HG03469 (cell line): Measurements from ENCODE around the gene SYS1.

ENCODE experiments used
- ATAC-seq: cut with Tn5 transposase; IDR thresholded peaks from one replicate; pipeline ENCODE4 v1.9.1; 2021; ENCODE audit warnings: mild to moderate bottlenecking, moderate library complexity, moderate number of reproducible peaks; ENCODE audit not compliant: unreplicated experiment

The SYS1 gene

GRCh38 chr20:45374966-45375365, 12.0 kb downstream of the SYS1 start:
- no peak for ATAC-seq

DNA sequence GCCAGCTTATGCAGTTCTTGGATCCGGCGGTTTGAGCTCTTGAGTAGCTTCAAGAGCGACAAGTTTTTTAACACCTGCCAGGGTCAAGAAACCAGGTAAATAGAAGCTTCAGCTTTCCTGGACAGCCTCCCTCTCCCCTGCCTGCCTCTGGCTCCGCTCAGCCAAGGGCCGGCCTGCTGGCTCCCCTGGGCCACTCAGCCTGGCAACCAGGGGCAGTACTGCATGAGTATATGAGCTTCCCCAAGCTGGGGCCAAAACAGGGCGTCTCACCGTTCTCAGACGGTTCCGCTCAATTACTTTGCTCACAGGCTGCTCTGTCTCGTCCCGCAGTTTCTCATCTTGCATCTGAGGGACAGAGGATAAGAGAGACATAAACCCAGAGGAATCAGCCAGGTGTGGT, 14.3 kb downstream of the SYS1 start:
- ATAC-seq = no peak

GRCh38 chr20:45378191-45378590, 15.2 kb downstream of the SYS1 start, which contains the start of gene TP53TG5:
TSS of gene TP53TG5 (minus strand) at chr20:45378325. CDS start at chr20:45378236, 89 bp downstream.
- ATAC-seq = no peak

- ATAC-seq = no peak
Measured at GRCh38 chr20:45387274-45387673, 24.3 kb downstream of the SYS1 start.

DNA sequence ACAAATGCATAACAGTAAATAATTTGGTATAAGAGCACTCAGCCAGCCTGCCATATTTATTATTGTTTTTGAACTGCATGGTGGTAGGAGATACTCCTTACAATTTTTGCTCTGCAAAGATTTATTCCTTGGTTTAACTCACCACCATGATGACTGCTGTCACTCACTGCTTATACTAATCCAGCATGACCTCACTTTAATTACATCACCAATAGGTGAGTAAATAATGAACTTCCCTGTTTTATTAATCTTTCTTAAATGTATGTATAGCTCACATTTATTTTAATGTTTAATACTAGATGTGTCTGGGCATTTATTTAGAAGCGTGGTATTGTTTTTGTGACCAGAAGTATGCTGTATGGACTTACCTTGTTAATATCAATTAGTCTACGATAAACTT, 28.0 kb downstream of the SYS1 start:
- ATAC-seq = no peak

- no peak for ATAC-seq
Measured at GRCh38 chr20:45391559-45391958, 28.6 kb downstream of the SYS1 start.

GRCh38 chr20:45392733-45393132, 29.8 kb downstream of the SYS1 start:
- ATAC-seq = no peak

DNA sequence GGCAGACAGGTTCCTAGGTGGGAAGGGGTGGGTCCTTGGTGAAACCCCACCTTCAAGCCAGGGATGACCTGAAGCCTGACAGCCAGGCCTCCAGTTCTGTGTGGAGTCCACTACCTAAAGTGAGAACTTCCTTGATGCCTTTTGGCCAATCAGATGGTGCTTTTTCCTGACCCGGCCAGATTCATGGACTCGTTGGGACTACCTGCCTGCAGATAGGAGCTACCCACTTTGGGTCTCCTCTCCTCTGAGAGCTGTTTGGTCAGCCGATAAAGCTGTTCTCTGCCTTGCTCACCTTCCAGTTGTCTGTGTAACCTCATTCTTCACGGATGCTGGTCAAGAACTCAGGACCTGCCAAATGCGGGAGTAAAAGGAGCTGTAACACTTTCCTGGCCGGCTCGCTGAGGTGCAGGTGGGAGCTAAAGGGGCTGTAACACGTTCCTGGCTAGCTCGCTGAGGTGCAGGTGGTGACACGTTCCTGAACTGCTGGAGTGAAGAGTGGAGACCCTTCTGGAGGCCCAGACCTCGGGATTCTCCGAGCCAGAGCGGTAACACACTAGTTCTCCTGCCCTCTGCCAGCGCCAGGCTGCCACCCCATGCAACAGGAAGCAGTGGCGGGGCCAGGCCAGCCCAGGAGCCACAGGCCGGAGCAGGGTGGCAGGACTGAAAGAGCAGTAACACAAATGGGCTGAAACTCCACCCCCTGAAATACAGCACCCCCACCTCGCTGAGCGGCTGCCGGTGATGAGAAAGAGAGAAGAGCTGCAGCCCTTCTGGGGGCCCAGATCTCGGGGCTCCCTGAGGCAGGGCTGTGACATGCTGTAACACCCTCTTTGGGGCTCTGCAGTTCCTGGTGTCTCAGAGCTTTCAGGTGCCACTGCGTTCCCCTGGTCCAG, 31.5 kb downstream of the SYS1 start:
- no peak for ATAC-seq

- no peak for ATAC-seq
Measured at GRCh38 chr20:45395114-45395415, 32.1 kb downstream of the SYS1 start.

DNA sequence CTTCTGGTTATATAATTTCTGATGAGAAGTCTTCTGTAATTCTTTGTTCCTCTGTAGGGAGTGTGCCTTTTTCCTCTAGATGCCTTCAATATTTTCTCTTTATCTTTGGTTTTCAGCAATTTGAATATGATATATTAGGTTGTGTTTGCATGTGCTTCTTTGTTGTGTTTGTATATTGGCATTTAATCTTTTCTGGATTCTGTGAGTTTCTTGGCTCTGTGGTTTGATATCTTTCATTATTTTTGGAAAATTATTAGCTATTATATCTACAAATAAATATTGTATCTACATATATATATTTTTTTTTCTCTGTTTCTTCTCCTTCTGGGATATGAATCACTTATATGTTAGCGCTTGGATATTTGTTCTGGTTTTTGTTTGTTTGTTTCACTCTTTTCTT, 36.1 kb downstream of the SYS1 start:
- ATAC-seq = no peak

- no peak for ATAC-seq
Measured at GRCh38 chr20:45400346-45401031, 37.5 kb downstream of the SYS1 start.

DNA sequence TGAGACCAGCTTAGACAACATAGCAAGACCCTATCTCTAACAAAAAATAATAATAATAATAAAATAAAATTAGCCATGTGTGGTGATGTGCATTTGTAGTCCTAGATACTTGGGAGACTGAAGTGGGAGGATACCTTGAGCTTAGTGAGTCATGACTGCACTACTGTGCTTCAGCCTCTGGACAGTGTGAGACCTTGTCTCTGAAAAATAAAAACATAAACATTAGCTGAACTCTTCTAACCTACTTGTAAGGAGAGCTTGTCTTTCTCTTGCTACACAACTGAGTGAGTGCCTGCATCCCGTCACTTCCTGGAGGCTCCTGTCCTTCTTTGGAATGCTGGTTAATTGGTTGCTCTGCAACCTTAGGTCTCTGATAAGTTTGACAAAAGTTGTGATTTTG, 40.0 kb downstream of the SYS1 start:
- no peak for ATAC-seq

- ATAC-seq = no peak
Measured at GRCh38 chr20:45404438-45404837, 41.5 kb downstream of the SYS1 start.

GRCh38 chr20:45405571-45406259, 42.8 kb downstream of the SYS1 start:
- no peak for ATAC-seq

GRCh38 chr20:45406260-45407066, 43.5 kb downstream of the SYS1 start:
- no peak for ATAC-seq

DNA sequence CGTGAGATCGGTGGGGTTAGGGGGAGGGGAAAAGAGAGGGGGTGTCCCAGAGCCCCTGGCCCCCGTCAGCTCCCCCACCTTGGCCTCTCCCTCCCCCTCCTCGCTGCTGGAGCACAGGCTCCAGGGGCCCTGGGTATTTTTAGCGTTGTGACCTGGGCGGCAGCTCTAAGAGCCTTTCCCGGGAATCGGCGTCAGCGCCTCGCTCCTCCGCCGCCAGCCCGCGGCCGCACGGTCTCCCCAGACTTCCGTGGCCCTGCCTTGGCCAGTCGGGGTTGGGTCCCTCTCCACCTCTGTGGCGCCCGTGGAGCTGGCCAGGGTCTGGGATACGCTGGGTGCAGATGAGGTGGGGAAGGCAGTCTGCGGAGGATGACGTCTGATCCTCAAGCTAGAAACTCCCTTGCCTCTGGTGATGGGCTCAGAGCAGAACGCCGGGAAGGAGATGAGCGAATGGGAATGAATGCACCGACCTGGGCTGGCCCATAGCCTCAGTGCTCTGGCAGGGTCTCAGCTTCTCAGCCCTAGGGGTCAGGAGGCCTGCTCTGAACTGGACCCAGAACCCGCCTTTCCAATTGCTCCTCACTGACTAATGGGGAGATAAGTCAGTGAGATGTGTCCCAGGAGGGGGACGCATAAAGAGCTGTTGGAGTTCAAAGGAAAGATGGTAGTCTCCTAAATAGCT, 44.2 kb downstream of the SYS1 start:
- no peak for ATAC-seq

DNA sequence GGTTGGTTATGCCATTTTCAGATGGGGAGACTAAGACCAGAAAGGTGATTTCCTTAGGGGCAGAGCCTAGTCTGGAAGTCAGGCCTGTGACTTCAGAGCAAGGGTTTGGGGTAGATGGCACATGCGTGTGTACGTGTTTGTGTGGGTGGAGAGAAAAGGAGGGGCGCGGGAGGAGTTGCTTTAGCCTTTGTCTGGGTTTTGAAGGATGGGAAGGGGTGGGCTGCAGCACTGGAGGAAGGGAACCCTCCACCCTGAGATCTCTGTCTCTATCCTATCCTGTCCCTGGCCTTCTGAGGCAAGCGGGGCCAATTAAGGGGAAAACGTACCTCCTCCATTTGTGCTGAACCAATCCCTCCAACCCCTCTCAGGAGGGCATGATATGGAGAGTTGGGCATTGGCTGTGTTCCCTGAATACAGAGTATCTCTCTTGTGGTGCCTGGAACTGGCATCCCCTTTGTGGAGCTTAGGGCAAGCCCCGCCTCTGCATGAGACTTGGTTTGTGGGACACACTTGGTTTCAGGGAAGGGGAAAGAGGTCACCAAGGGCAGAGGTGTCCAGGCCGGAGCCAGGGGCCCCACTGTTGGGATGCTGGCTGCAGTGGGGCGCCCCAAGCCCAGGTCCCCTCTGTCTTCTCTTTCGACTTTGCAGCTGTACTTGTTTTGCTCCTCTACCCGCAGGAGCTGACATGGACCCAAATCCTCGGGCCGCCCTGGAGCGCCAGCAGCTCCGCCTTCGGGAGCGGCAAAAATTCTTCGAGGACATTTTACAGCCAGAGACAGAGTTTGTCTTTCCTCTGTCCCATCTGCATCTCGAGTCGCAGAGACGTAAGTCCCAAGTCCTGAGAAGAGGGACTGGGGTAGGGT, 45.1 kb downstream of the SYS1 start, which contains the start of gene DBNDD2:
TSS of gene DBNDD2 (plus strand) at position 507 of the 863 bp plus-strand sequence. CDS start at position 686, 179 bp downstream.
- ATAC-seq = no peak

DNA sequence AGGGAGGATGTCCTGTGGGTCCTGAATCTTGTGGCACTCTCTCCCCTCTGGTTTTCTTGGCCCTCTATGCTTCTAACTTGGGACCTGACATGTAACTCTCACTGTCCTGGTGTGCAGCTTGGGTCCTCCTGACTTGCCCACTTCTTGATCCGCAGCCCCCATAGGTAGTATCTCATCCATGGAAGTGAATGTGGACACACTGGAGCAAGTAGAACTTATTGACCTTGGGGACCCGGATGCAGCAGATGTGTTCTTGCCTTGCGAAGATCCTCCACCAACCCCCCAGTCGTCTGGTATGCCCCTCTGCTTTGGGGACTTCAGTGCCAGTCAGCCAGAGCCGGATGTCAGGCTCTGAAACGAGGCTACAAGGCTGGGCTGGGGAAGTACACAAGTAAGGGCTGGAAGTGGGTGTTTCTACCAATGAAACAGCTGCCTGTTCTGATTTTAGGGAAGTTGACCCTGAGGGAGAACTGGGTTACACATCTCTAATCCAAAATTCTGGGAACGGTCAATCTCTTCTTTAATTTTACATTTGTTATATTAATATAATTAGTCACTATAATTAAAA, 45.8 kb downstream of the SYS1 start:
- no peak for ATAC-seq
